HTERT RPE-1 (cell line): ENCODE measurements around the gene DHFR2.
"Not testable (repeated sequence)": the region's sequence is repeated elsewhere in the genome, so short reads cannot be mapped to it uniquely, and the experiment has no call there.

Source experiments
- in situ Hi-C: fragments of 300-500 bp; cut with MboI; formaldehyde crosslinking; loops from 4 replicates; pipeline ENCODE4 v1.14.3; 2020; ENCODE audit warnings: low sequenced_read_pairs

DHFR2 gene

GRCh38 chr3:94065819-94066480 lies 3.2 kb upstream of the DHFR2 start:
- in situ Hi-C loops = no loop called here

- in situ Hi-C loops = no loop called here
These were observed 2.4 kb upstream of the DHFR2 start for GRCh38 chr3:94065122-94065521.

GRCh38 chr3:94064243-94064860 lies 1.6 kb upstream of the DHFR2 start:
- in situ Hi-C loops = no loop called here

- in situ Hi-C loops = no loop called here
These were observed 892 bp upstream of the DHFR2 start for GRCh38 chr3:94063496-94064119.

GRCh38 chr3:94061297-94061696 lies 1.4 kb downstream of the DHFR2 start:
- in situ Hi-C loops = no loop called here

- in situ Hi-C loops = no loop called here
These were observed 12.2 kb downstream of the DHFR2 start for GRCh38 chr3:94050546-94050945.

GRCh38 chr3:94049267-94049666 lies 13.4 kb downstream of the DHFR2 start:
- in situ Hi-C loops = no loop called here

GRCh38 chr3:94046533-94046932 lies 16.2 kb downstream of the DHFR2 start:
- in situ Hi-C loops = no loop called here

GRCh38 chr3:94044100-94044936 lies 18.4 kb downstream of the DHFR2 start:
- in situ Hi-C loops = not testable (repeated sequence)

GRCh38 chr3:94043285-94043684 lies 19.4 kb downstream of the DHFR2 start:
- in situ Hi-C loops = no loop called here

- in situ Hi-C loops = no loop called here
These were observed 25.7 kb downstream of the DHFR2 start for GRCh38 chr3:94036909-94037507.

GRCh38 chr3:94028093-94028837 lies 34.5 kb downstream of the DHFR2 start, which contains the start of gene STX19:
STX19 (minus strand) TSS chr3:94028597; CDS start chr3:94015269, 13,328 bp downstream.
- in situ Hi-C loops = no loop called here

GRCh38 chr3:94026623-94027022 lies 36.1 kb downstream of the DHFR2 start:
- in situ Hi-C loops = no loop called here

- in situ Hi-C loops = no loop called here
These were observed 38.3 kb downstream of the DHFR2 start for GRCh38 chr3:94024385-94024784.

GRCh38 chr3:94020293-94020692 lies 42.4 kb downstream of the DHFR2 start:
- in situ Hi-C loops = no loop called here

- in situ Hi-C loops = no loop called here
These were observed 43.1 kb downstream of the DHFR2 start for GRCh38 chr3:94019659-94020058.

GRCh38 chr3:94015025-94015424 lies 47.7 kb downstream of the DHFR2 start:
- in situ Hi-C loops = no loop called here

- in situ Hi-C loops = no loop called here
These were observed 50.5 kb downstream of the DHFR2 start for GRCh38 chr3:94012185-94012584.

- in situ Hi-C loops = no loop called here
These were observed 51.4 kb downstream of the DHFR2 start for GRCh38 chr3:94011233-94011711.

- in situ Hi-C loops = no loop called here
These were observed 53.1 kb downstream of the DHFR2 start for GRCh38 chr3:94009608-94010007.
